HL-60 (cell line): ENCODE data around the gene COL25A1.

Experiments used
- DNase-seq, 2 experiments: peaks; one replicate each; pipeline ENCODE4 v3.0.0-alpha.2; 2010 to 2020; ENCODE audit warnings: low read depth in 1 of 2, low spot score in 1 of 2
- H3K27ac ChIP-seq: fragments of 250-450 bp; sonication (Bioruptor Pico); replicated peaks from 2 replicates; pipeline ENCODE4 v1.5.1; 2020; ENCODE audit warnings: mild to moderate bottlenecking, moderate library complexity
- H3K27me3 ChIP-seq: fragments of 250-450 bp; sonication (Bioruptor Pico); 2 replicates; pipeline ENCODE4 v1.5.1; 2021; ENCODE audit warnings: mild to moderate bottlenecking, moderate library complexity; ENCODE audit not compliant: insufficient read depth, poor library complexity, severe bottlenecking
- H3K4me3 ChIP-seq: replicated peaks from 2 replicates; pipeline ENCODE4 v1.5.1; 2011; ENCODE audit warnings: mild to moderate bottlenecking, control low read depth, low read length; ENCODE audit not compliant: insufficient read depth
- GABPA ChIP-seq: IDR thresholded peaks from 2 replicates; pipeline ENCODE4 v1.6.1; 2012; ENCODE audit warnings: low read depth
- POLR2AphosphoS5 ChIP-seq: IDR thresholded peaks from 2 replicates; pipeline ENCODE4 v1.6.1; 2012; ENCODE audit warnings: low read depth
- SPI1 ChIP-seq: IDR thresholded peaks from 2 replicates; pipeline ENCODE4 v1.6.1; 2012; ENCODE audit warnings: low read depth, mild to moderate bottlenecking, borderline replicate concordance
- TF ChIP-seq, protein P1 (sequence below): IDR thresholded peaks from 2 replicates; pipeline ENCODE4 v1.6.1; 2012; ENCODE audit warnings: low read depth; ENCODE audit not compliant: insufficient replicate concordance
- TF ChIP-seq, protein P2 (sequence below): IDR thresholded peaks from one replicate; pipeline ENCODE4 v1.5.1; 2011; ENCODE audit warnings: low read length, control low read depth, inconsistent platforms; ENCODE audit not compliant: insufficient read depth

Gene COL25A1

DNA sequence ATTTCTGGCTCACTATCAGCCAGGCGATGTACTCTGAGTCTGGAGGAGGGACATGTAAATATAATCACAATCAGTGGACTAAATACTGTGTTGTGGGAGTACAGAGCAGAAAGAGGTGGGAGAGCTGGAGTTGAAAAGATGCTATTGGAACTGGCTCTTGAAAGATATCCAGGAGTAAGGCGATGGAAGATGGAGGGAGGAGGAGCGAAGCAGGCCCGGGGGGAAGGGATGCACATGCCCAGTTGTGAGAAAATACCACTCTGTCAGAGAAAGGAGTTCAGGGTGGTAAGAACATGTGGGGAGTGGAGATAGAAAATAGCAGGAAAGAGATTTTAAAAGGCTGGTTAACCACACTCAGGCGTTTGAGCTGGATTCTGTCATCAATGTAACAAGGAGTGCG, 322.7 kb downstream of the COL25A1 start:
- Histone ChIP-seq H3K4me3 (no peak overlapping the region), H3K27ac (no peak overlapping the region), H3K27me3 (peaks cover 3% of the 10 kb centered on the region)
- TF ChIP-seq POLR2AphosphoS5 (no peak), SPI1 (no peak), GABPA (no peak)
- TF ChIP-seq, protein P1, sequence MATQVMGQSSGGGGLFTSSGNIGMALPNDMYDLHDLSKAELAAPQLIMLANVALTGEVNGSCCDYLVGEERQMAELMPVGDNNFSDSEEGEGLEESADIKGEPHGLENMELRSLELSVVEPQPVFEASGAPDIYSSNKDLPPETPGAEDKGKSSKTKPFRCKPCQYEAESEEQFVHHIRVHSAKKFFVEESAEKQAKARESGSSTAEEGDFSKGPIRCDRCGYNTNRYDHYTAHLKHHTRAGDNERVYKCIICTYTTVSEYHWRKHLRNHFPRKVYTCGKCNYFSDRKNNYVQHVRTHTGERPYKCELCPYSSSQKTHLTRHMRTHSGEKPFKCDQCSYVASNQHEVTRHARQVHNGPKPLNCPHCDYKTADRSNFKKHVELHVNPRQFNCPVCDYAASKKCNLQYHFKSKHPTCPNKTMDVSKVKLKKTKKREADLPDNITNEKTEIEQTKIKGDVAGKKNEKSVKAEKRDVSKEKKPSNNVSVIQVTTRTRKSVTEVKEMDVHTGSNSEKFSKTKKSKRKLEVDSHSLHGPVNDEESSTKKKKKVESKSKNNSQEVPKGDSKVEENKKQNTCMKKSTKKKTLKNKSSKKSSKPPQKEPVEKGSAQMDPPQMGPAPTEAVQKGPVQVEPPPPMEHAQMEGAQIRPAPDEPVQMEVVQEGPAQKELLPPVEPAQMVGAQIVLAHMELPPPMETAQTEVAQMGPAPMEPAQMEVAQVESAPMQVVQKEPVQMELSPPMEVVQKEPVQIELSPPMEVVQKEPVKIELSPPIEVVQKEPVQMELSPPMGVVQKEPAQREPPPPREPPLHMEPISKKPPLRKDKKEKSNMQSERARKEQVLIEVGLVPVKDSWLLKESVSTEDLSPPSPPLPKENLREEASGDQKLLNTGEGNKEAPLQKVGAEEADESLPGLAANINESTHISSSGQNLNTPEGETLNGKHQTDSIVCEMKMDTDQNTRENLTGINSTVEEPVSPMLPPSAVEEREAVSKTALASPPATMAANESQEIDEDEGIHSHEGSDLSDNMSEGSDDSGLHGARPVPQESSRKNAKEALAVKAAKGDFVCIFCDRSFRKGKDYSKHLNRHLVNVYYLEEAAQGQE = no peak
- TF ChIP-seq, protein P2, sequence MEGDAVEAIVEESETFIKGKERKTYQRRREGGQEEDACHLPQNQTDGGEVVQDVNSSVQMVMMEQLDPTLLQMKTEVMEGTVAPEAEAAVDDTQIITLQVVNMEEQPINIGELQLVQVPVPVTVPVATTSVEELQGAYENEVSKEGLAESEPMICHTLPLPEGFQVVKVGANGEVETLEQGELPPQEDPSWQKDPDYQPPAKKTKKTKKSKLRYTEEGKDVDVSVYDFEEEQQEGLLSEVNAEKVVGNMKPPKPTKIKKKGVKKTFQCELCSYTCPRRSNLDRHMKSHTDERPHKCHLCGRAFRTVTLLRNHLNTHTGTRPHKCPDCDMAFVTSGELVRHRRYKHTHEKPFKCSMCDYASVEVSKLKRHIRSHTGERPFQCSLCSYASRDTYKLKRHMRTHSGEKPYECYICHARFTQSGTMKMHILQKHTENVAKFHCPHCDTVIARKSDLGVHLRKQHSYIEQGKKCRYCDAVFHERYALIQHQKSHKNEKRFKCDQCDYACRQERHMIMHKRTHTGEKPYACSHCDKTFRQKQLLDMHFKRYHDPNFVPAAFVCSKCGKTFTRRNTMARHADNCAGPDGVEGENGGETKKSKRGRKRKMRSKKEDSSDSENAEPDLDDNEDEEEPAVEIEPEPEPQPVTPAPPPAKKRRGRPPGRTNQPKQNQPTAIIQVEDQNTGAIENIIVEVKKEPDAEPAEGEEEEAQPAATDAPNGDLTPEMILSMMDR = no peak
- DNase-seq = no peak

DNA sequence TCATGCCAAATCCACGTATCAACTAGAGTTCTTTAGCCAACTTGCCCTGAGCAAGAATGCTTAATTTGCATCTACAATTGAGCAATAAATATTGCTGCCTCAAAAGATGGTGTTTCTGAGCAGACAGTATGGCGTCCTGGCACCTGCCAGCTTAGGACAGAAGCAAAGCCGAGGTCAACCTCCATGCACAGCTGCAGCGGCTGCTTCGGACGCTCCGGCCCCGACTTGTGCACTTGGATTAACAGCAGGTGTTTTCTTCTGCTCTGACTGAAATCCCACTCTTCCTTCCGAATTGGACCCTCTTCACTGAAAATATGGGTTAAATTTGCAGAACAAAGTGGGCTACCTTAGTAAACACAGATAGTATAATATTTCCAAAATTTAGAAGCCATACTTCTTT, 324.4 kb downstream of the COL25A1 start:
- Histone ChIP-seq H3K27ac (no peak overlapping the region), H3K27me3 (peaks cover 3% of the 10 kb centered on the region), H3K4me3 (no peak overlapping the region)
- TF ChIP-seq POLR2AphosphoS5 (no peak), GABPA (no peak), SPI1 (no peak)
- DNase-seq = no peak

DNA sequence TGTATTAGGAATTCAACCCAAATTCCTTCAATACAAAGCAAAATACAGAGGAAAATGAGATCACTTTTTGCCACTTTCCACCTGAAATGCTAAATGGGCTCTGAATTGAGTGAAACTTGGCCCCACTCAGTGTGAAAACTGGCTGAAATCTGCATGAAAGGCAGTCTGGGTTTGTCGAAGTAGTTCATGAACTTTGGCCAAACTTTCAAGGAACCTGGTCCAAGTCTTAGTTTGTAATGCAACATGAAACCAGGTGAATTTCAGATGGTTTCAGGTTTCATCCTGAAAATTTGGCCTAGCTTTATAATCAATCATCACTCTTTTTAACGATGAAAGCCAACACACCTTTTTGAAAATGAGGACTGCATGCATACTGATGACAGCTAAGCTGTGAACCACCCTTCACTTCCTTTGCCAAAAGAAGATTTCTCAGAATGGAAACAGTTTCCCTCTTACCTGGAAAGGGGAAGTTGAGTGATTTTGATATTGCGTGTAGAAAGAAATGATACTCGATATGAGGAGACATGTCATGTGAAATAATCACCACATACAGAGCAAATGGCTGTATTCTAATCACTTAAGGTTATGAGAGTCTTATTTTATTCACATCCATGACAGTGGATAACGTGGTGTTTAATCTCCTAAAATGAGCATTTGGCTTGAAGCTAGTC, 329.7 kb downstream of the COL25A1 start:
- no peak for DNase-seq

DNA sequence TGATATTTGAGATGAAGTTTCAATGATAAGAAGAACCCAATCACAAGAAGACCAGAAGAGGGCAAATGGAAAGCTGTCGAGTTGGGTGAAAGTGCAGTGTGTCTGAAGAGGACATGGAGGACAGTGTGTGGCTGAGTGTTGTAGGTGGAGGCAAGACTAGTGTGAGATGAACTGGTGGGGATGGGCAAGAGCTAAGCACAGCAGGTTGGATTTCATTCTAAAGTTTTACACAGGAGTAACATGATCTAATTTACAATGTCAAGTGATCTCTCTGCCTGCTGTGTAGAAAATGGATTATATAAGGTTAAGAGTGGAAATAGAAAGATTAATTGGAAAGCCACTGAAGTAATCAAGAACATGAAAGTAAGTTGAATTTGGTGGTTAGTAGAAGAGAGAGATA, 331.0 kb downstream of the COL25A1 start:
- no peak for DNase-seq
- H3K27ac ChIP-seq = no peak overlapping the region
- H3K27me3 ChIP-seq = no peaks in the 10 kb centered on the region
- no peak overlapping the region for H3K4me3 ChIP-seq
- TF ChIP-seq, protein P1 = no peak
- no peak for TF ChIP-seq GABPA
- no peak for TF ChIP-seq SPI1
- TF ChIP-seq, protein P2 = no peak
- TF ChIP-seq POLR2AphosphoS5 = no peak

More for the DNA sequence above, 329.7 kb downstream of the COL25A1 start:
- Histone ChIP-seq H3K27ac (no peak overlapping the region), H3K27me3 (no peaks in the 10 kb centered on the region), H3K4me3 (no peak overlapping the region)
- TF ChIP-seq GABPA (no peak), POLR2AphosphoS5 (no peak)
- TF ChIP-seq, protein P1 = no peak
